HG03432 (cell line): ENCODE measurements around the gene SLC35D3.
"Not testable (repeated sequence)": the region's sequence is repeated elsewhere in the genome, so short reads cannot be mapped to it uniquely, and the experiment has no call there.

Experiments used
- ATAC-seq: cut with Tn5 transposase; IDR thresholded peaks from one replicate; pipeline ENCODE4 v1.9.1; 2021; ENCODE audit warnings: mild to moderate bottlenecking, moderate library complexity; ENCODE audit not compliant: unreplicated experiment

The SLC35D3 gene

GRCh38 chr6:136921936-136922684 lies at the start of gene SLC35D3:
SLC35D3 (plus strand) TSS chr6:136922301; CDS start chr6:136922429, 128 bp downstream.
- no peak for ATAC-seq

DNA sequence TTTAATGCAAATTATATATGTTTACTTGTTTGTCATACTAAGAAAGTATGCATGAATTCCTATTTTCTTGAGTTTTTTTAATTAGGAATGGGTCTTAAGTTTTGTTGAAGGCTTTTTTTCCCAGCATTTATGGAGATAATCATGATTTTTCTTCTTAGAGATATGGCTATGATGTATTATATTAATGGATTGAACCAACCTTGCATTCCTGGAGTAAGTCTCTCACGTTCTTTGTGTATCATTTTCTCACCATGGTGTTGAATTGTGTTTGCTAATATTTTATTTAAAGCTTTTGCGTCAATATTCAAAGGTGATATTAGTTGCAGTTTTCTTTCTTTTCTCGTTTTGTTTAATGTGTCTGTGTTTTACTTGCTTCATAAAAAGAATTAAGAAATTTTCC lies 48.4 kb upstream of the SLC35D3 start:
- no peak for ATAC-seq

- ATAC-seq, result not testable (repeated sequence)
Observed at GRCh38 chr6:136876469-136876868, 45.6 kb upstream of the SLC35D3 start.

- ATAC-seq, result no peak
Observed at GRCh38 chr6:136880748-136881460, 41.2 kb upstream of the SLC35D3 start.

- ATAC-seq, result no peak
Observed at GRCh38 chr6:136886091-136886490, 36.0 kb upstream of the SLC35D3 start.

DNA sequence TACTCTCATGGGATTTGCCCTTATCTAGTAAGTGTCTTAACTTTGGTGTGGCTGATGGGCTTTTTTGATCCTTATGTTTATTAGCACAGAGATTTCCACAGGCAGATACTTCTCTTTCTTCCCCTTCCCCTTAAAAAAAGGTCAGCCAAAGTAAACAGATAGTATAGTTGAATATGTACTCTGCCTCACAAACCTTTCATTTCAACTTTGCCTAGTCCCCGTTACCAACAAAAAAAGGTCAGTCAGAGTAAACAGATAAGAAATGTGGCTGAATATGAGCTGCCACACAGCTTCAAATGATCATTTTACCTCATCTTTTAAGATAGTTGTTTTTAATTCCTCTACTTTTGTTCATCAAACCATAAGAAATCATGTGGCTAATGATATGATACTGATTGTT lies 34.1 kb upstream of the SLC35D3 start:
- ATAC-seq, result no peak

GRCh38 chr6:136889271-136890193 lies 32.6 kb upstream of the SLC35D3 start:
- ATAC-seq, result no peak

- no peak for ATAC-seq
Observed at GRCh38 chr6:136890194-136890839, 31.8 kb upstream of the SLC35D3 start.

DNA sequence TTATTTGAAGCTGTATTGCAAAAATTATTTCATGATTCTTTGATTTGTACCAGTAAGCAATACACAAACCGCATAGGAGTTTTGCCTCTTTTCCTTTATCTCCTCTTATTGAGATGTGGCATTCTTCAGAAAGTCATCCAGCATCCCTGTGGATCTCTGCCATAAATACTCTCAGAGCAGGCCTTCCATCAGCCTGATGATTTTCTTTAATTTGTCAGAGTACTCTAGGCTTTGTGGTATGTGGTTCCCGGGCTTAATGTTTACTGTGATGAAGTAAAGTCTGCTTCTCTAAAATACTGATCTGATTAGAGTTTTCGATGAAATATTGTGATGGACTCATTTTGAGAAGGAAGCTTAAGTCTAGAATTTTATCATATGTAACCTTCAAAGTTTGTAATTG lies 31.1 kb upstream of the SLC35D3 start:
- ATAC-seq, result no peak

DNA sequence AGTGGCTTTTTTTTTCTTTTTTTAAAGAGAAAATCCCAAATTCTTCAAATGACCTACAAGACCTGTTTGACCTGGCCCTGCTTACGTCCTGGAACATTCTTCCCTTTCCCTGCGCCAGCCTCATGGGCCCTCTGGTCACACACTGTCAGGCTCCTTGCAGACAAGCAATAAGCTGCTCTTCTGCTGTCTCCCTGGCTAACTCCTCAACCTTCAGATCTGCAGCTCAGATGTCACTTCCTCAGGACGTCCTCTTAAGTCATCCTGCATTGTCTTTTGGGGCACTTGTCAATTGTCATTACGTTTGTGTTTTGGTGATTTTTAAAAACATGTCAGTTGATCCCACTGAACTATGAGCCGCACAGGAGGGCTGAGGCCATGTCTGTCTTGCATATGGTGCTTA lies 28.9 kb upstream of the SLC35D3 start:
- no peak for ATAC-seq

- no peak for ATAC-seq
Observed at GRCh38 chr6:136895901-136896300, 26.2 kb upstream of the SLC35D3 start.

- ATAC-seq, result no peak
Observed at GRCh38 chr6:136897071-136897470, 25.0 kb upstream of the SLC35D3 start.

- no peak for ATAC-seq
Observed at GRCh38 chr6:136901212-136901784, 20.8 kb upstream of the SLC35D3 start.

DNA sequence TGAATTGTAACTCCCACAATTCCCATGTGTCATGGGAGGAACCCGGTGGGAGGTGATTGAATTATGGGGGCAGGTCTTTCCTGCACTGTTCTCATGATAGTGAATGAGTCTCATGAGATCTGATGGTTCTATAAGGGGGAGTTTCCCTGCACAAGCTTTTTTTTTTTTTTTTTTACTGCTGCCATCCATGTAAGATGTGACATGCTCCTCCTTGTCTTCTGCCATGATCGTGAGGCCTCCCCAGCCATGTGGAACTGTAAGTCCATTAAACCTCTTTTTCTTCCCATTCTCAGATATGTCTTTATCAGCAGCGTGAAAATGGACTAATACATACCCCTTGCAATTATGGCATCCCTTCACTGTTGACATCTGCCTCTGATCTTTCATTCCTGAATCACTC lies 17.6 kb upstream of the SLC35D3 start:
- ATAC-seq, result not testable (repeated sequence)

DNA sequence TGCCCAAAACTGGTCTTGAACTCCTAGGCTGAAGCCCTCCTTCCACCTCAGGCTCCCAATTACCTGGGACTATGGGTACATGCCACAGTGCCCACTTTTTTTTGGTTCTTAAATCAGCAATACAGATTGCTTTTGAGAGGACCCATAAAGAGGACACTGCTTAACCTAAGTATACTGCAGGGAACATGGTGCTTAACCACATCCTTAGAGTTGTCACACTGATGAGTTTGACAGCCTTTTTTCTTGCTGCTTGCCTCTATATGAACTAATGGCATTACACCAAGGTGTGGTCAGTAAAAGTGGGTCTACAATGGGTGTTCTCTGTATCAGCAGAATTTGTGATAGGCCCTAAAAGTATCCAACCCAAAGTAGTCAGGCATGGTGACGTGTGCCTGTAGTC lies 7.2 kb upstream of the SLC35D3 start:
- ATAC-seq, result no peak

GRCh38 chr6:136918706-136919105 lies 3.4 kb upstream of the SLC35D3 start:
- no peak for ATAC-seq

GRCh38 chr6:136920216-136920615 lies 1.9 kb upstream of the SLC35D3 start:
- ATAC-seq, result no peak

GRCh38 chr6:136920671-136921380 lies 1.3 kb upstream of the SLC35D3 start:
- ATAC-seq, result no peak

- ATAC-seq, result no peak
Observed at GRCh38 chr6:136921381-136921935, 643 bp upstream of the SLC35D3 start.

DNA sequence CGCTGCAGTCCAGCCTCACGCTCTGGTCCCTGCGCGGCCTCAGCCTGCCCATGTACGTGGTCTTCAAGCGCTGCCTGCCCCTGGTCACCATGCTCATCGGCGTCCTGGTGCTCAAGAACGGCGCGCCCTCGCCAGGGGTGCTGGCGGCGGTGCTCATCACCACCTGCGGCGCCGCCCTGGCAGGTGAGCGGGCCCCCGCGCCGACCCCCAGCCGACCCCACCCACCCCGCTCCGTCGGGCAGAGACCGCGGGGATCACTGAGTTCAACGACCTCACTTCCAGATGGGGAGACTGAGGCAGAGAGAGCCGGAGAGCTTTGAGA lies 545 bp downstream of the SLC35D3 start:
- no peak for ATAC-seq
